PC-3 (cell line): ENCODE results near the gene TBC1D5.

Experiments used
- EZH2 ChIP-seq: fragments of 300-600 bp; sonication (generic); IDR thresholded peaks from one replicate; pipeline ENCODE4 v1.6.1; 2017; ENCODE audit warnings: antibody characterized with exemption, mild to moderate bottlenecking, low read length; ENCODE audit not compliant: unreplicated experiment
- EZH2phosphoT487 ChIP-seq: fragments of 300-600 bp; sonication (generic); IDR thresholded peaks from 2 replicates; pipeline ENCODE4 v1.6.1; 2018; ENCODE audit warnings: mild to moderate bottlenecking, antibody characterized with exemption, low read length, borderline replicate concordance
- TF ChIP-seq, protein P1 (sequence below): fragments of 300-600 bp; sonication (generic); conservative IDR thresholded peaks from 2 replicates; pipeline ENCODE4 v1.5.1; 2017; ENCODE audit warnings: antibody characterized with exemption, low read depth, mild to moderate bottlenecking, low read length

DNA sequence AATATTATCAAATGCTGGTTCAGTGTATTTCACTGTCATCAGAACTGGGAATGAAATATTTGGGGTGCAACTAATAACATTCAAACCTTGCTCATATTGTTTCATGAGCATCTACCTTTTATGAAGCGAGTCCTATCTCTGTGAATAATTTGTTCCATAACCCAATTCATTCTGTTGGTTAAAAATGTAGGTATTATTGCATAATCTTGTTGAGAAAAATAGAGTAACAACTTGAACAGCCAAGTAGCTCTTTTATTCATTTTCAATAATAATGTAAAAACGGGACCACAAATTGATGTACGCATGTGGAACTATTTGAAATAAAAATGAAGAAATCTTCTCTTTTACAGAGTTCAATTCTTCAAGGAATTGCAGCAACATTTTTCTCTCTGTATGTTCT is 30.1 kb upstream of the TBC1D5 start:
- TF ChIP-seq, protein P1, sequence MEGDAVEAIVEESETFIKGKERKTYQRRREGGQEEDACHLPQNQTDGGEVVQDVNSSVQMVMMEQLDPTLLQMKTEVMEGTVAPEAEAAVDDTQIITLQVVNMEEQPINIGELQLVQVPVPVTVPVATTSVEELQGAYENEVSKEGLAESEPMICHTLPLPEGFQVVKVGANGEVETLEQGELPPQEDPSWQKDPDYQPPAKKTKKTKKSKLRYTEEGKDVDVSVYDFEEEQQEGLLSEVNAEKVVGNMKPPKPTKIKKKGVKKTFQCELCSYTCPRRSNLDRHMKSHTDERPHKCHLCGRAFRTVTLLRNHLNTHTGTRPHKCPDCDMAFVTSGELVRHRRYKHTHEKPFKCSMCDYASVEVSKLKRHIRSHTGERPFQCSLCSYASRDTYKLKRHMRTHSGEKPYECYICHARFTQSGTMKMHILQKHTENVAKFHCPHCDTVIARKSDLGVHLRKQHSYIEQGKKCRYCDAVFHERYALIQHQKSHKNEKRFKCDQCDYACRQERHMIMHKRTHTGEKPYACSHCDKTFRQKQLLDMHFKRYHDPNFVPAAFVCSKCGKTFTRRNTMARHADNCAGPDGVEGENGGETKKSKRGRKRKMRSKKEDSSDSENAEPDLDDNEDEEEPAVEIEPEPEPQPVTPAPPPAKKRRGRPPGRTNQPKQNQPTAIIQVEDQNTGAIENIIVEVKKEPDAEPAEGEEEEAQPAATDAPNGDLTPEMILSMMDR: no peak
- TF ChIP-seq EZH2phosphoT487: no peak
- TF ChIP-seq EZH2: no peak
